GM18511 (cell line): Measurements from ENCODE around the gene PRAMEF5.
"Not testable (repeated sequence)": the region's sequence is repeated elsewhere in the genome, so short reads cannot be mapped to it uniquely, and the experiment has no call there.

Experiments
- ATAC-seq: cut with Tn5 transposase; IDR thresholded peaks from one replicate; pipeline ENCODE4 v1.9.1; 2021; ENCODE audit warnings: mild to moderate bottlenecking, moderate library complexity; ENCODE audit not compliant: unreplicated experiment

PRAMEF5 gene

DNA sequence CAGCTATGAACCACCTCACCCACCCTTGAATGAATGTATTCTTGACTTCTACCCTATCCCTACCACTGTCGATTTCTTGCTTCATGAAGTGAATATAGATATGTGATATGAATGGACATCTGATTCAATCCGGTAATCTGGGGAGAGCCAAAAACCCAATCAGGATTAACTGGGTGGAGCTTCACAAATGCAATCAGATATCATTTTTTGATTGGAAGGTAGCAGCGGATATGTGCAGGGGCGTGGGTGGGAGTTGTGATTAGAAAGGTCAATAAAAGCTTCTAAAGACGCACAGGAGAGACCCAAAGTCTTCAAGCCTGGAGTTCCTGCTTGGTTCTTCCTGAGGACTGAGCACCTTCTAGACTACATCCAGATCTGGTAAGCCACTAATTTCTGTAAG is at the start of gene PRAMEF5:
PRAMEF5 (plus strand) TSS at position 301 of the 400 bp plus-strand sequence. CDS start 5,071 bp downstream, outside the sequence.
- ATAC-seq, result not testable (repeated sequence)

DNA sequence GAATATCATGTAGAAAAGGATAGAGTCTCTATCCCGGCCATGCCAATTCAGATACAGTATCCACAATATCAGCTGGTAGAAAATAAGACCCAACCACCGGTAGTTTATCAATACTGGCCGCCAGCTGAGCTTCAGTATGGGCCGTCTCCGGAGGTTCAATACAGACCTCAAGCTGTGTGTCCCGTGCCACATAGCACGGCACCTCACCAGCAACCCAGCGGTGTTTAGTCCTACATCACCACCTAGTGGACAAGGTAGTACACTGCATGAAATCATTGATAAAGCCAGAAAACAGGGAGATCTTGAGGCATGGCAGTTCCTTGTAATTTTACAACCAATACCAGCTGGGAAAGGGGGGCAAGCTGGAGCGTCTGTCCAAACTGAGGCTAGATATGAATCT is 45.3 kb upstream of the PRAMEF5 start:
- not testable (repeated sequence) for ATAC-seq

DNA sequence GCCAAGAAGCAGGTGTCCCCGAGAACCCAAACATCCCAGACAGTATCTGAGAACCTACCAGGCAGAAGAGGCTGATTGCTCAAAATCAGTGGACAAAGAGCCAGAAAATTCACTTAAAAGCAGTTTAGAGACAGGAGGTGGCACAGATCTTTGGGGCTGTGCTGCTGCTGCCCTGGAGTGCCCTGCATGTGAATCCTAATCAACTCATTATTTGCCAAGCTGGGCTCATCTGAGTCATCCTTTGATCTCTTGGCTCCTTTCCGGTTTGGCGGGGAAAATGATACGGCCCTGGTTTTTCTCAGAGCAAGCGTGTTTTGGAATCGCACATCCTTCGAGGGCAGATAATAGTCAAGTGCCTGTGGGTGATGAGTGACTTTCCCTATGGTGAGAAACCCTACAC is 37.4 kb upstream of the PRAMEF5 start:
- not testable (repeated sequence) for ATAC-seq

DNA sequence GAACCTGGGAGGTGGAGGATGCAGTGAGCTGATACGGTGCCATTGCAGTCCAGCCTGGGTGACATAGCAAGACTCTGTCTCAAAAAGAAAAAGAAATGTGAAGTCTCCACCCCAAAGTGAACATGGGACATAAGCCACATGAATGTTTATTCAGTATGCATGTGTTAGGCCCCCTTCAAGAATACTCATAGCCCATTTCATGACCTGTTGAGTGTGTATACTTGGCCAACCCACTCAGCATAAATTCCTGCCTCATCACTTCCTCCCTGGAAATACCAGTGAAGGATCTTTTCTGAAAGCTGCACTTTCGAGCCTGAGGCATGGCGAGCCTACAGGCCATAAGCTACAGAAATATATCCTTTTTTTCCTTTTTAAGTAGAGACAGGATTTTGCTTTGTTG is 34.8 kb upstream of the PRAMEF5 start:
- ATAC-seq, result not testable (repeated sequence)

DNA sequence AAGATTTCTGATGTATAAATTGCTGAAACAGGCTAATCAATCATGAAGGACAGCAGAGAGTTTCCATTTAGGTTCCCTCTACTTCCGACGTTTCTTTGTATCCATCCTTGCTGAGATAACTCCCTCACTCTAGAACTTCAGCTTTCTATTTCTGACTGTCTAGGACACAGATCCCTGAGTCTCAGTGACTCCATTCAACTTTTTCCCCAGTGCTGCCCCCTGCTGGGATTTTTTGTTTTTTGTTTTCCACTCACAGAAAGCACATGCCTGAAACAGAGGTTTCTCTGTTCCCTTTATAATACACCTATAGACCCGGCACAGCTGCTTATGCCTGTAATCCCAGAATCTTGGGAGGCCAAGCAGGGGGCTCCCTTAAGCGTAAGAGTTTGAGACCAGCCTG is 31.2 kb upstream of the PRAMEF5 start:
- not testable (repeated sequence) for ATAC-seq

DNA sequence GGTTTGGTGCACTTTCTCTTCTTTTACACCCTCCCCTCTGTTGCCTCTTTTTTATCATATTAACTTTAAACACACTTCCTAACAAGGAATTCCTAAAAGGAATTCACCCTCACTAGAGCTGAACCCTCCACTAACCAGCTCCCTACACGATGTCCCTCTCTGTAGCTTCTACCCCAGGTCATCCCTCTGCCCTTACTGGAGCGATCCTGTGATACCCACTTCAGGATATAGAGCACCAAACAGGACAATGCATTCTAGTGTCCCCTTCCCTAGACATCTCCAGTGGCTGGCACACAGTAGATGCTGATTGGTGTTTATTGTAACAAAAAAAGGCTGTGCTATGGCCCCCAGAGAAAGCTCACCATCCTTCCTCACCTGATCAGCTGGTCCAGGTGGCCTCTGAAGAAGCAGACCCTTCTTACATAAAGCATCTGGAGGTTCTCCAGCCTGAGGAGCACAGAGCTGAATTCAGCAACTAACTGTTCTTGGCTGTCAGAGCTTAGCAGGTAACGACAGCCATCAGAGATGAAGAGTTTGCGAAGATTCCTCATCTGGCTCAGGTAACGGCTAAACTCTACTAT is 29.4 kb upstream of the PRAMEF5 start:
- ATAC-seq, result no peak

DNA sequence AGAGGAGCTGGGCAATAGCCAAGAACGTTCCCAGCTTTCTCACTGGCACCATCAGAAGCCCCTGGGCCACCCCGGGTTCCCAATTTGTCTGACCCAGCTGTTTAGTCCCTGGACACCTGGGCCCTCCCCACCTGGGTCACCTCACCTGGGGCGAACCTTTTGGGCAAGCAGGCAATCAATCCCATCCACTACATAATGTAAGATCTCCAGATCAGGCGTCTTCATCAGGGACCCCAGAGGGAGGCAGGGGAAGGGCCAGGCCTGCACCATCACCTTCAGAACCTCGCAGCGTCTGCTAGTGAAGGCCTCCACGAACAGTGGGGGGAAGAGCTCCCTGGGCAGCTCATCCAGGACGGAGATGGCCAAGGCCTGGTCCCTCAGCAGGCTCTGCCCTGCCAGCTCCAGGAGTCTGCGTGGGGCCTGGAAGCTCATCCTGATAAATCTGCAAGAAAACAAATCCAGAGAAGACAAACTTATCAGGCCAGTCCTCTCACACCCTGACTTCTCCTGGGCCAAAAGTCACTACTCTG is 28.3 kb upstream of the PRAMEF5 start, which contains the start of gene PRAMEF18:
PRAMEF18 (minus strand) TSS at position 480 of the 530 bp plus-strand sequence; CDS start at position 432, 48 bp downstream.
- not testable (repeated sequence) for ATAC-seq

DNA sequence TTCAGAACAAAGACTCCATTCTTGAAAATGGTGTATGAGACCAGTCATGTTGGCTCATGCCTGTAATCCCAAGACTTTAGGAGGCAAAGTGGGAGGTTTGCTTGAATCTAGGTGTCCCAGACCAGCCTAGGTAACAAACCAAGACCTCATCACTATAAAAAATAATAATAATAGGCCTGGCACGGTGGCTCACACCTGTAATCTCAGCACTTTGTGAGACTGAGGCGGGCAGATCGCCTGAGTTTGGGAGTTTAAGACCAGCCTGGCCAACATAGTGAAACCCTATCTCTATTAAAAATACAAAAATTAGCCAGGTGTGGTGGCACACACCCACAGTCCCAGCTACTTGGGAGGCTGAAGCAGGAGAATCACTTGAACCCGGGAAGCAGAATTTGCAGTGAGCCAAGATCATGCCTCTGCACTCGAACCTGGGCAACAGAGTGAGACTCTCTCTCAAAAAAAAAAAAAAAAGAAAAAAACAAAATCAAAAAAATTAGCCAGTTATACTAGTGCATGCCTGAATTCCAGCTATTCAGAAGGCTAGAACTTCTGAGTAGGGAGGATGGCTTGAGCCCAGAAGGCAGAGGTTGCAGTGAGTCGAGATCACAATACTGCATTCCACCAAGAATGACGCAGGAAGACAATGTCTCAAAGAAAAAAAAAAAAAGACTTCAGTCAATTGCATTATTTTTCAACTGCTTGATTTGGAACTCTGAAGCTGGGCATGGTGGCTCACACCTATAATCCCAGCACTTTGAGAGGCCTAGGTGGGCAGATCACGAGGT is 26.5 kb upstream of the PRAMEF5 start:
- not testable (repeated sequence) for ATAC-seq

DNA sequence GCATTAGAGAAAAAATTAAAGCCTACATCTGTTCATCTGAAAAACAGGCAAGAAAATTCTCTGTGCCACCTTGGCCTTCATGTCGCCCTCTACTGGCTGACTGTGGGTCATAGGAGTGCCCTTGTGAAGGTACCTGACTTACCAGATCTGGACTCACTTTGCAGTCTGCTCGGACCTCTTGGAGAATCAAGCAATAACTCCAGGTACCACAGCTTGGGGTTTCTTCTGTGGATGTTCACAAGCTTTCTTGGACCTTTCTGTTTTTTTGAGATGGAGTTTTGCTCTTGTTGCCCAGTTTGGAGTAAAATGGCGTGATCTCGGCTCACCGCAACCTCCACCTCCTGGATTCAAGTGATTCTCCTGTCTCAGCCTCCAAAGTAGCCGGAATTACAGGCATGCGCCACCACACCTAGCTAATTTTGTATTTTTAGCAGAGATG is 25.6 kb upstream of the PRAMEF5 start:
- ATAC-seq, result no peak

DNA sequence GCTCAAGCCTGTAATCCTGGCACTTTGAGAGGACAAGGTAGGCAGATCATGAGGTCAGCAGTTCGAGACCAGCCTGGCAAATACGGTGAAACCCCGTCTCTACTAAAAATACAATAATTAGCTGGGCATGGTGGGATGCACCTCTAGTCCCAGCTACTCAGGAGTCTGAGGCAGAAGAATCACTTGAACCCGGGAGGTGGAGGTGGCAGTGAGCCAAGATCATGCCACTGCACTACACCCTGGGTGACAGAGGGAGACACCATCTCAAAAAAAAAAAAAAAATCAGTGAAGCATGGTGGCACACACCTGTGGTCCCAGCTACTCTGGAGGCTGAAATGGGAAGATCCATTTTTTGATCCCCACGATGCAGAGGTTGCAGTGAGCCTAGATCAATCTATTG is 23.9 kb upstream of the PRAMEF5 start:
- ATAC-seq, result not testable (repeated sequence)

DNA sequence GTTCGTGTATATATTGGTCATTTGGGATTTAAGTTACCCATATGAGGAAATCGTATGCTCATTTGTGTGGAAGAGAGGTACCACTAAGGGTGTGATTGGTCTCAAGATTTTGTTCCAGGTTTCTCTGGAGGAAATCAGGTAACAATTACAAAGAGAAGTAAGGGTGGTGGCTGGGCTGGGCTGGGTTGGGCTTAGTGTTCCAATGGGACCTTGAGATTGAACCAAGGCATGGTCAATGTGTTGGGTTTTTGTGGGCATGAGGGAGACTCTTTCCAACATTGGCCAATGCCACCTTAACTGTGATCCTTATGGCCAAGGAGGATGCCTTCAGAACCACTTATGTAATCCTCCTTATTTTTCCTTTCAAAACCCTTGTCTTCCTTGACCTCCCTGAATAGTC is 23.4 kb upstream of the PRAMEF5 start:
- not testable (repeated sequence) for ATAC-seq

DNA sequence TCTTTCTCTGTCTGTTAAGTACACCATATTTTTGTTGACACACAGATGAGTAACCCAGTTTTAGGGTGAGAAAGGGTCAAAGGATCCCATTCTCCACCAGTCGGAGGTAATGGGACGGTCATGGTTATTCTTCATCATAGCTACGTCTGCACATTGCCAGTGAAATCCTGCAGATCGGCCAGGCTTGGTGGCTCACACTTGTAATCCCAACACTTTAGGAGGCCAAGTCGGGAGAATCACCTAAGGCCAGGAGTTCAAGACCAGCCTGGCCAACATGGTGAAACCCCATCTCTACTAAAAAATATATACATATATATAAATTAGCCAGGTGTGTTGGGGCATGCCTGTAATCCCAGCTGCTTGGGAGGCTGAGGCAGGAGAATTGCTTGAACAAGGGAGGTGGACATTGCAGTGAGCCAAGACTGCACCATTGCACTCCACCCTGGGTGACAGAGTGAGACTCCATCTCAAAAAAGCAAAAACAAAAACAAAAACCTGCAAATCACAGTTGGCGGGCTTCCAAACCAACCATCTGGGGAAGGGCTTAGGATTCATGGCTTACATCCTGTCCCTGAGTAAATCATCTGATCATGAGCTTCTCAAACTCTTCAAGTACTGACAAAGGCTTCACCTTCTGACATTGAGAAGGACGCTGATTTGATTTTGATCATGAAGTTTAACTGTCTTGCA is 22.8 kb upstream of the PRAMEF5 start:
- ATAC-seq, result not testable (repeated sequence)

DNA sequence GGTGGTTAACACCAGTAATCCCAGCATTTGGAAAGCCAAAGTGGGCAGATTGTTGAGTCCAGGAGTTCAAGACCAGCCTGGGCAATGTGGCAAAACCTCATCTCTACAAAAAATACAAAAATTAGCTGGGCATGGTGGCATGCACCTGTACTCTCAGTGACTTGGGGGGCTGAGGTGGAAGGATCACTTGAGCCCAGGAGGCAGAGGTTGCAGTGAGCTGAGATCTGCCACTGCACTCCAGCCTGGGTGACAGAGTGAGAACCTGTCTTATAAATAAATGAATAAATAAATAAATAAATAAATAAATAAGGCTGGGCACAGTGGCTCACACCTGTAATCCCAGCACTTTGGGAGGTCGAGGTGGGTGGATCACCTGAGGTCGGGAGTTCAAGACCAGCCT is 21.9 kb upstream of the PRAMEF5 start:
- not testable (repeated sequence) for ATAC-seq

DNA sequence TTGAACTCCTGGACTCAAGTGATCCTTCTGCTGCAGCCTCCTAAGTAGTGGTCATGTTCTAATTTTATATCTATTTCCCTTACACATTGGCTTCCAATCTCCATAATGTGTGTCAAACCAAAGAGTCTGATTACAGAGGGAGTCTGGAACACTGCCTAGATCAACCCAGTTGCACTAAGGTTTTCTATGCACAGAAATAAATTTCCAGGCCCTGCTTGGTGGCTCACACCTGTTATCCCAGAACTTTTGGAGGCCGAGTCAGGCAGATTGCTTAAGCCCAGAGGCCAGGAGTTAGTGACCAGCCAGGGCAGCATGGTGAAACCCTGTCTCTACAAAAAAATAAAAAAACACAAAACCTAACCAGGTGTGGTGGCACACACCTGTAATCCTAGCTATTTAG is 19.9 kb upstream of the PRAMEF5 start:
- ATAC-seq, result not testable (repeated sequence)

DNA sequence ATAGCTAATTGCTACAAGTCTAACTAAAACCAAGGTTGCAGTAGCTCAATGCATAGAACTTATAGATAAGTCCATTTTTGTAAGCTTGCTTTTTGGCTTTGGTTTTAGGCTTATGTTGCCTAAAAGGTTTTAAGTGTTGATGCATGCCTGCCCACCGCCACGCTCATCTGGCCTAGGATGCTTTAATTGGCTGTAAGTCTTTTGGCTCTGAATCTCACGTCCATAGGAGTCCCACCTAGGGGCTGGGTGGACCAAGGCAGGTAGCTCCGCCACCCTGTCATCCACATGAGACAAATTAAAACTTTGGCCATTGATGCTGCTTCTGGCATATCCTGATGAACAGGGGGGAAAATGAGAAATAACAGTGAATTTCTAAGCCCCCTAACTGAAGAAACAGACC is 16.4 kb upstream of the PRAMEF5 start:
- ATAC-seq, result not testable (repeated sequence)

DNA sequence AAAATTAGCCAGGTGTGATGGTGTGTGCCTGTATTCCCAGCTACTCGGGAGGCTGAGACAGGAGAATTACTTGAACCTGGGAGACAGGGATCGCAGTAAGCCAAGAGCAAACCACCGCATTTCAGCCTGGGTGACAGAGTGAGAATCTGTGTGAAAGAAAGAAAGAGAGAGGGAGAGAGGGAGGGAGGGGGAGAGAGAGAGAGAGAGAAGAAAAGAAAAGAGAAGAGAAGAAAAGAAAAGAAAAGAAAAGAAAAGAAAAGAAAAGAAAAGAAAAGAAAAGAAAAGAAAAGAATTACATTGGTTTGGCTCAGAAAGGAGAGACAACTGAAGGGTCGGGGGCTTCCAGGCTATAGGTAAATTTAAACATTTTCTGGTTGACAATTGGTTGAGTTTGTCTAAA is 14.4 kb upstream of the PRAMEF5 start:
- ATAC-seq, result not testable (repeated sequence)

DNA sequence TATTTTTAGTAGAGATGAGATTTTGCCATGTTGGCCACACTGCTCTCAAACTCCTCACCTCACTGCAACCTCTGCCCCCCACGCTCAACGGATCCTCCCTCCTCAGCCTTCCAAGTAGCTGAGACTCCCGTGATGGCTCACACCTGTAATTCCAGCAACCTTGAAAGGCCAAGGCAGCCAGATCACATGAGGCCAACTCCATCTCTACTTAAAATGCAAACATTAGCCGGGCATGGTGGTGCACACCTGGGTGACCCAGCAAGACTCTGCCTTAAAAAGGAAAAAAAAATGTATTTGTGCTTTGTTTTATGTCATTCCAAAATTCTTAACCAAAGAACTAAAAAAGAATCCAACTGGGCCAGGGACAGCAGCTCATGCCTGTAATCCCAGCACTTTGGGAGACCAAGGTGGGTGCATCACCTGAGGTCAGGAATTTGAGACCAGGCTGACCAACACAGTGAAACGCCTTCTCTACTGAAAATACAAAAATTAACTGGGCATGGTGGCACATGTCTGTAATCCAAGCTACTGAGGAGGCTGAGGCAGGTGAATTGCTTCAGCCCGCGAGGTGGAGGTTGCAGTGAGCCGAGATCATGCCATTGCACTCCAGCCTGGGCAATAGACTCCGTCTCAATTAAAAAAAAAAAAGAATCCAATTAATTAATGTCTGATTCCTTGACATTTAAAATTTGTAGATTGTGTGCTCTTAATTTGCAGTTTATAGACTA is 10.3 kb upstream of the PRAMEF5 start:
- not testable (repeated sequence) for ATAC-seq

DNA sequence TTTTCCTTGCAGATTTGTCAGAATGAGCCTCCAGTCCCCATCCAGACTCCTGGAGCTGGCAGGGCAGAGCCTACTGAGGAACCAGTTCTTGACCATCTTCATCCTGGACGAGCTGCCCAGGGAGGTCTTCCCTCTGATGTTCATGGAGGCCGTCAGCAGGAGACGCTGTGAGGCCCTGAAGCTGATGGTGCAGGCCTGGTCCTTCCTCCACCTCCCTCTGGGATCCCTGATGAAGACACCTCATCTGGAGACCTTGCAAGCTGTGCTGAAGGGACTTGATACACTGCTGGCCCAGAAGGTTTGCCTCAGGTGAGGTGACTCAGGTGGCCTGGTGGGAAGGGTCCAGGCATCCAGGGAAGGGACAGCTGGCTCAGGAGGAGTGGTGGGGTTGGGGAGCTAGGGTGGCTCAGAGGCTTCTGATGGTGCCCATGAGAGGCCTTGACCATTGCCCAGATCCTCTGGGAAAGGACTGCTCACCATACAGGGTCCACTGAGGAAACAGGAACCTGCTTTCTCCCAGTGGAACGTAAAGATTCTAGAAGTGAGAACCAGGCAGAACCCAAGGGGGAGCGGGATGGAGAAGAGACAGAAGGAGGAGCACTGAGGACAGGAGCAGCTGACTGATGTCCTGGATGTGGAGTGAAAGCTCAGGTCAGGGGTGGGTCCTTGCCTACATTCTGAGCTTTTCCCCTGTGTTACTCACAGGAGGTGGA is 8.0 kb upstream of the PRAMEF5 start:
- ATAC-seq, result not testable (repeated sequence)

DNA sequence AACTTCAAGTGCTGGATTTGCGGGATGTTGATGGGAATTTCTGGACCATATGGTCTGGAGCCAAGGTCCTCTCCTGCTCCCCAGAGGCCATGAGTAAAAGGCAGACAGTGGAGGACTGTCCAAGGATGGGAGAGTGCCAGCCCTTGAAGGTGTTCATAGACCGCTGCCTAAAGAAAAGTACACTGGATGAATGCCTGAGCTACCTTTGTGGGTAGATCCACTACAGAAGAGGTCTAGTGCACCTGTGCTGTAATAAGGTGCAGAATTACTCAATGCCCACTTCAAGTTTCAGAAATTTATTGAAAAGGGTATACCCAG is 7.5 kb upstream of the PRAMEF5 start:
- not testable (repeated sequence) for ATAC-seq

DNA sequence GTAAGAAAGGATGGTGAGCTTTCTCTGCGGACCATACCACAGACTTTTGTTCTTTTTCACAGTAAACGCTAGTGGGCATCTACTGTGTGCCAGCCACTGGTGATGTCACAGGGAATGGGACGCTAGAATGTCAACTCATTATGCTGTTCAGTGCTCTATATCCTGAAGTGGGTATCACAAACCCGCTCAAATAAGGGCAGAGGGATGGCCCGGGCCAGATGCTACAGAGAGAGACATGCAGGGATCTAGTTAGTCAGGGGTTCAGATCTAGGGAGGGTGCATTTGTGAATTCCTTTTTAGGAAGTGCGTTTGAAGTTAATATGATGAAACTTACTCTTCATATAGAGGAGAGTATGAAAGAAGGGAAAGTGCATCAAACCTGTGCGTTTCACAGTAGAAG is 6.9 kb upstream of the PRAMEF5 start:
- not testable (repeated sequence) for ATAC-seq
